NOMO-1 treated with dmso at 0.1 percent for 144 hours (cell line): Measurements from ENCODE around the gene TTC9C.
"Not testable (repeated sequence)": the region's sequence is repeated elsewhere in the genome, so short reads cannot be mapped to it uniquely, and the experiment has no call there.

Source experiments
- DNase-seq: peaks from one replicate; lab custom pipeline; 2025; ENCODE audit not compliant: unreplicated experiment; lab: John Stamatoyannopoulos, UW

Gene TTC9C

GRCh38 chr11:62709247-62710000, 18.9 kb upstream of the TTC9C start:
- DNase-seq = peak; percentile 98

GRCh38 chr11:62710001-62710345, 18.3 kb upstream of the TTC9C start:
- no peak for DNase-seq

- DNase-seq = no peak
Measured at GRCh38 chr11:62712276-62712812, 15.9 kb upstream of the TTC9C start.

GRCh38 chr11:62712861-62713260, 15.4 kb upstream of the TTC9C start:
- DNase-seq = no peak

- no peak for DNase-seq
Measured at GRCh38 chr11:62713343-62713742, 14.9 kb upstream of the TTC9C start.

- no peak for DNase-seq
Measured at GRCh38 chr11:62715150-62716130, 12.8 kb upstream of the TTC9C start.

- no peak for DNase-seq
Measured at GRCh38 chr11:62716206-62716605, 12.1 kb upstream of the TTC9C start.

GRCh38 chr11:62716816-62717215, 11.5 kb upstream of the TTC9C start:
- DNase-seq = no peak

GRCh38 chr11:62719302-62719978, 8.8 kb upstream of the TTC9C start:
- DNase-seq = no peak

- no peak for DNase-seq
Measured at GRCh38 chr11:62721994-62722393, 6.3 kb upstream of the TTC9C start.

GRCh38 chr11:62724171-62724570, 4.1 kb upstream of the TTC9C start:
- no peak for DNase-seq

- no peak for DNase-seq
Measured at GRCh38 chr11:62725646-62726045, 2.6 kb upstream of the TTC9C start.

- no peak for DNase-seq
Measured at GRCh38 chr11:62726156-62726914, 2.0 kb upstream of the TTC9C start.

GRCh38 chr11:62726915-62727164, 1.4 kb upstream of the TTC9C start:
- no peak for DNase-seq

- DNase-seq = peak; percentile 99
Measured at GRCh38 chr11:62727165-62727871, 968 bp upstream of the TTC9C start, which contains the start of gene HNRNPUL2. TSS of gene HNRNPUL2 (minus strand) at chr11:62727457. CDS start at chr11:62727156, 301 bp downstream.

- DNase-seq = peak; percentile 98
Measured at GRCh38 chr11:62727872-62728170, 465 bp upstream of the TTC9C start.

- not testable (repeated sequence) for DNase-seq
Measured at GRCh38 chr11:62730076-62730475, 1.8 kb downstream of the TTC9C start.

- DNase-seq = no peak
Measured at GRCh38 chr11:62732830-62733229, 4.5 kb downstream of the TTC9C start.

- no peak for DNase-seq
Measured at GRCh38 chr11:62737196-62737595, 8.9 kb downstream of the TTC9C start.

- DNase-seq = no peak
Measured at GRCh38 chr11:62747475-62748160, 19.3 kb downstream of the TTC9C start.
